Fibroblast of the aortic adventitia (primary cell): ENCODE data around the gene GUCY2C. TPM values are rescaled to one million over a fixed set of nuclear protein-coding genes. Genes with fewer than 3 reads are reported as not detected.
"Not testable (repeated sequence)": the region's sequence is repeated elsewhere in the genome, so short reads cannot be mapped to it uniquely, and the experiment has no call there.

Experiments used
- DNase-seq: peaks from one replicate; pipeline ENCODE4 v3.0.0-alpha.2; 2010; ENCODE audit warnings: low read depth
- H3K4me3 ChIP-seq: 2 replicates; pipeline ENCODE4 v1.5.1; 2011; ENCODE audit warnings: low read depth, mild to moderate bottlenecking, control low read depth, low read length, moderate library complexity
- CTCF ChIP-seq: IDR thresholded peaks from 2 replicates; pipeline ENCODE4 v1.5.1; 2011; ENCODE audit warnings: mild to moderate bottlenecking, low read length, control low read depth, inconsistent platforms; ENCODE audit not compliant: insufficient read depth
- total RNA-seq: library from RNA; depleted of rRNA; stranded (reverse); fragments of >200 nt; gene quantifications from 2 replicates; pipeline ENCODE4 v1.2.3, GENCODE V29; 2012; ENCODE audit warnings: low replicate concordance

Gene GUCY2C
- total RNA-seq, 1 donor: not detected

DNA sequence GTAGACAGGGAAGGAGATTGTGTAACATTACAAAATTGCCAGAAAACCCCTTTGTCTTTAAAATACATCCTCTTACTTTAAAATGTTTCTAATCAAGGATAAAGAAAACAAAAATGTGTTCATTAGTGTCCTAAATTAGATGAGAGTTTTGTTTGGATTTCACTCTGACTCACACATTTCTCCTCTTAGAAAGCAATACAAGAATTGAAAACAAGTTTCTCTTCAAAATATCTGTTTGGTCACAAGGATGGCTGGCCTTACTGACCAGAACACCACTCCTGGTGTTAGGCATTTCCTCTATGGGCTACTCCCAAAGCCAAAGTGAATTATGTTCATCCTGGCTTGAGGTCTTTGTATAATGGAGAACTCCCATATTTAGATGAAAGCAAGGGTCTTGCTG lies 6.4 kb downstream of the GUCY2C start:
- H3K4me3 ChIP-seq: no peak overlapping the region
- DNase-seq: no peak
- no peak for TF ChIP-seq CTCF

DNA sequence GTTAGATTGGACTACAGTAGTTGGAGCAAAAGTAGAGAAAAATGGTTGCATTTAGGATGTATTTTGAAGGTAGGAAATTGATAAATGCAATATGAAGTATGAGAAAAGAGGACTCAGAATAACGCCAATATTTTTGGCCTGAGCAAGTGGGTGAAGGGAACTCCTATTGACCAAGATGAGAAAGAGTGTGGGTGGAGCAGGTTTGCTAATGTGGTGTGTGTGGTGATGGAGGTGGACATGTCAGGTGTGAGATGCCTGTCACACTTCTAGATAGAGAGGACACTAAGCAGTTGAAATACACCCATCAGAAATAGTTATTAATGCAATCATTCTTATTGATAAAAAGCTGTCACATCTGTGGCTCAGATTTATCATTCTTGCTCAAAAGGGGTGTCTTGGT lies 7.3 kb downstream of the GUCY2C start:
- H3K4me3 ChIP-seq: no peak overlapping the region
- DNase-seq: no peak
- TF ChIP-seq CTCF: no peak

DNA sequence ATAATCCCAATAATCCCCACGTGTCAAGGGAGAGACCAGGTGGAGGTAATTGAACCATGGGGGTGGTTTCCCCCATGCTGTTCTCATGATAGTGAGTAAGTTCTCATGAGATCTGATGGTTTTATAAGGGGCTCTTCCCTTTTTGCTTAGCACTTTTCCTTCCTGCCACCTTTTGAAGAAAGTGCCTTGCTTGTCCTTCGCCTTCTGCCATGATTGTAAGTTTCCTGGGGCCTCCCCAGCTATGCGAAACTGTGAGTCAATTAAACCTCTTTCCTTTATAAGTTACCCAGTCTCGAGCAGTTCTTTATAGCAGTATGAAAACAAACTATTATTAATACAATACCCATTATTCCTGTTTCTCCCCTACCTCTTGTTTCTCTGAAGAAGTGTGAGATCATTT lies 14.2 kb downstream of the GUCY2C start:
- H3K4me3 ChIP-seq, DNase-seq: not testable (repeated sequence)

DNA sequence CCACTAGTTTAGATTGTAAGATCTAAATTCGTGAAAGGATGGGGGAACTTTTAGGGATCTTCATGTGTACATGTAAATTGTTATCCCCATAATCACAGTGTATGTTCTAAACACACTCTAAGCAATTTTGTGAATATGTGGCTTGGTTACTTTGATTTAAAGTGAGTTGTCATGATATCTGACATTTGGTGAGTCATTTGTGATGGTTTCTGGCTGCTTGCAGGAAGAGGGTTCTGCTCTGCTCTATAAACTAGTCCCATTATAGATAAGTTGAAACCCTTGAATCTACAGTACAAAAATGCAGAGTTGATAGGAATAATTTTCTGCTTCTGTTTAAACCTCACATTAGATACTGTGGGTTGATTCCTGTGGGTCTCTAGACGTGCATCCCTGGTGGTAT lies 14.8 kb downstream of the GUCY2C start:
- no peak for TF ChIP-seq CTCF
- H3K4me3 ChIP-seq: no peak overlapping the region
- DNase-seq: no peak

DNA sequence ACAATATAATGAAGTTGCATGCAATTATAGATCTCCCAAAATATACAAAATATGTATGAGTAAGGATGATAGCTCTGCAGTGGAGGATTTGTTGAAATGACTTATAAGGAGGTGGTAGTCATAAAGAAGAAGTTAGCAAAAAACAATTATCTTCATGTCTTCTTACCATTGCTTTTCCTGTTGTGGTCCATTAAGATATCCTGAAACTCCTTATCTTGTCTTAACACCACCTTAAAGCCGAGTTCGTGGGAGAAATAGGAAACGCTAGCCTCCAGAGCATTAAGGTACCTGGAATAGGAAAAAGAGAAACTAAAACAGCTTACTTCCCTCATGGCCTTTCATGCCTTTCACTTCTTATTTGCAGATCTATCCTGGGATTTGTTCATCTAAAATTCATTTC lies 15.2 kb downstream of the GUCY2C start:
- no peak for TF ChIP-seq CTCF
- no peak for DNase-seq

DNA sequence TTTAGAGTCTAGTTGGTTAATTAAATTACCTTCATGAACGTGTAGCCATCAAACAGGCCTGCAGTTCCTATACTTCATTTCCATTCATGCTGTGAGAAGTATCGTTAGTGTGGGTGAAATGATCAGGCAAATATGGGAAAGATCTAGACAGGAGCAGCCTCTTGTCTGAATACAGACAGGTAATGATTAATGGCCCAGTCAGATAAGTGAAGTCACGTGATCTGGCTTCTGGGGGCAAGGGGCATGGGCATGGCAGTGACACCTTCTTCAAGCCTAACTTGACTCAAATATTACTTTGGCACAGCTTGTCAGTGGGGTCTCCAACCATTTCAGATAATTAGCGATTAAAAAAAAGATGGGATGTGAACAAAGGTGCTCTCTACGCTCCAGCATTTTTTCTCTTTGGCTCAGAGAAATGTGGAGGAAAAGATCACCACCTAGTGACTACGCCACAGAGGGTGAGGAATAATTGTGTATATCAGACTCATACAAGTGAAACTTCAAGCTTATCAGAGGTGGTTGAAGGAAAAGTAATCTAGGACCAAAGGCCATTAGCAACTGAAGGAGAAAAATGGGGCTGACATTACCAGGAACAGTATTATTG lies 17.8 kb downstream of the GUCY2C start:
- TF ChIP-seq CTCF: no peak
- no peak for DNase-seq
- H3K4me3 ChIP-seq: no peak overlapping the region

More for the DNA sequence above, 15.2 kb downstream of the GUCY2C start:
- H3K4me3 ChIP-seq: no peak overlapping the region

DNA sequence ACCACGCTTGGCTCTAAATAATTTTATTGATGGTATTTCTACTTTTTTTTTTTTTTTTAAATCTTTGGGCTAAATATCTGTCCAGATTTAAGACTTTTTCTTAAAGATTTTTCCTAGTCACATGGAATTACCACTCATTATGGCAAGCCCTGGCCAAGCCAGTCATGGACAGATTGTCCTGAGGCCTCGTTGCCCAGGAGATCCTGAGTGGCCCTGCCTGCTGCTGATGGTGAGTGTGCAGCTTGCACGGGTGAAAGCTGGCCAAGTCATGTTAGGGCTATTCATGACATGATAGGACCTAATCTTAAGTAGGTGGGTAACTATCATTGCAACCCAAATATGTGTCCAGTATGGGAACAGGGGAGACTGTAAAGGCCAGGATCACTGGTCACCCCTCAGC lies 27.8 kb downstream of the GUCY2C start:
- H3K4me3 ChIP-seq: no peak overlapping the region
- no peak for TF ChIP-seq CTCF
- DNase-seq: no peak
